Endothelial cell of umbilical vein (primary cell): Measurements from ENCODE around the gene ERAP2. TPM values are rescaled to one million over a fixed set of nuclear protein-coding genes. Genes with fewer than 3 reads are reported as not detected.

Experiments
- BruUV-seq: library from RNA; stranded (reverse); fragments of 400-500 nt; replicated peaks from 2 replicates; lab custom pipeline; 2021; lab: Mats Ljungman, UMichigan
- CTCF ChIA-PET: fragments of 300-600, 350-600 bp; sonication (Branson Sonifier 250); formaldehyde crosslinking; loops from one replicate; lab custom pipeline; 2021; ENCODE audit warnings: antibody characterized with exemption, inconsistent platforms; lab: Charles Lee
- POLR2A ChIA-PET: fragments of 300-600, 350-600 bp; sonication (Branson Sonifier 250); formaldehyde crosslinking; loops from one replicate; lab custom pipeline; 2021; ENCODE audit warnings: antibody characterized with exemption, inconsistent platforms; lab: Charles Lee
- DNase-seq: peaks from one replicate; pipeline ENCODE4 v3.0.0-alpha.2; 2011; ENCODE audit warnings: low read depth, low spot score
- FAIRE-seq: peaks from 2 replicates; lab custom pipeline; 2011; peaks lifted over from hg19 to GRCh38; lab: Jason Lieb, UNC
- H2AFZ ChIP-seq: 2 replicates; pipeline ENCODE4 v1.6.0; 2012; ENCODE audit warnings: low read depth, low read length, control low read depth, inconsistent platforms
- H3K27ac ChIP-seq: 2 replicates; pipeline ENCODE4 v1.5.1; 2011; ENCODE audit warnings: low read depth, mild to moderate bottlenecking, control low read depth, low read length, moderate library complexity; ENCODE audit not compliant: insufficient read depth
- H3K27me3 ChIP-seq, 2 experiments: 2 replicates each; pipeline versions ENCODE4 v1.6.0 to v1.6.1; 2011; ENCODE audit warnings: low read length in 2 of 2, mixed read lengths in 1 of 2; ENCODE audit not compliant: control insufficient read depth in 2 of 2, insufficient read depth in 2 of 2
- H3K36me3 ChIP-seq, 2 experiments: 2 replicates in 1 of 2; 3 replicates in 1 of 2; pipeline ENCODE4 v1.5.1; 2011; ENCODE audit warnings: low read length in 2 of 2, mild to moderate bottlenecking in 1 of 2, moderate library complexity in 1 of 2; ENCODE audit not compliant: control insufficient read depth in 2 of 2, insufficient read depth in 2 of 2; ENCODE audit errors: extremely low read depth in 1 of 2
- H3K4me1 ChIP-seq: 3 replicates; pipeline ENCODE4 v1.5.1; 2011; ENCODE audit warnings: mild to moderate bottlenecking, low read length; ENCODE audit not compliant: control insufficient read depth, insufficient read depth; ENCODE audit errors: extremely low read depth
- H3K4me2 ChIP-seq: 2 replicates; pipeline ENCODE4 v1.6.1; 2011; ENCODE audit warnings: low read length, control low read depth, mixed read lengths; ENCODE audit not compliant: insufficient read depth
- H3K4me3 ChIP-seq, 3 experiments: fragments of 200-600 bp in 1 of 3; sonication (generic), shearing (Covaris generic) in 1 of 3; replicated peaks in 1 of 3; 2 replicates each; pipeline ENCODE4 v1.5.1; 2011 to 2016; ENCODE audit warnings: control low read depth in 3 of 3, low read length in 3 of 3, mild to moderate bottlenecking in 2 of 3, inconsistent platforms in 1 of 3, low read depth in 1 of 3, moderate library complexity in 1 of 3; ENCODE audit not compliant: insufficient read depth in 1 of 3
- H3K79me2 ChIP-seq: 2 replicates; pipeline ENCODE4 v1.6.0; 2012; ENCODE audit warnings: low read length, inconsistent platforms; ENCODE audit not compliant: control insufficient read depth, insufficient read depth
- H3K9ac ChIP-seq: replicated peaks from 2 replicates; pipeline ENCODE3; 2011; ENCODE audit warnings: low read length, control low read depth; ENCODE audit not compliant: insufficient read depth; ENCODE audit errors: extremely low read depth
- H3K9me1 ChIP-seq: replicated peaks from 3 replicates; pipeline ENCODE4 v1.6.0; 2011; ENCODE audit warnings: mild to moderate bottlenecking, low read length; ENCODE audit not compliant: control insufficient read depth, insufficient read depth; ENCODE audit errors: extremely low read depth
- H3K9me3 ChIP-seq: replicated peaks from 2 replicates; pipeline ENCODE4 v1.5.1; 2012; ENCODE audit warnings: low read length, inconsistent platforms; ENCODE audit not compliant: control insufficient read depth, insufficient read depth
- H4K20me1 ChIP-seq: replicated peaks from 2 replicates; pipeline ENCODE3; 2011; ENCODE audit warnings: mild to moderate bottlenecking, low read length; ENCODE audit not compliant: control insufficient read depth, insufficient read depth; ENCODE audit errors: extremely low read depth
- CTCF ChIP-seq, 2 donors: IDR thresholded peaks; 1 replicate in 1 of 2; 2 replicates in 1 of 2; pipeline ENCODE4 v1.5.1; 2011; ENCODE audit warnings: low read length in 2 of 2, mild to moderate bottlenecking in 2 of 2, moderate library complexity in 2 of 2, control low read depth in 1 of 2, inconsistent platforms in 1 of 2, low read depth in 1 of 2; ENCODE audit not compliant: insufficient read depth in 1 of 2; ENCODE audit errors: extremely low read depth in 1 of 2
- FOS ChIP-seq: IDR thresholded peaks from 2 replicates; pipeline ENCODE4 v1.6.1; 2011; ENCODE audit warnings: mild to moderate bottlenecking, low read length, moderate library complexity, borderline replicate concordance; ENCODE audit not compliant: insufficient read depth
- GATA2 ChIP-seq: IDR thresholded peaks from 2 replicates; pipeline ENCODE4 v1.7.0; 2011; ENCODE audit warnings: low read depth, mild to moderate bottlenecking, moderate library complexity, mixed read lengths, low read length; ENCODE audit not compliant: insufficient read length, insufficient read depth
- JUN ChIP-seq: IDR thresholded peaks from 2 replicates; pipeline ENCODE4 v1.6.1; 2011; ENCODE audit warnings: borderline replicate concordance, low read depth; ENCODE audit not compliant: insufficient read length, insufficient read depth
- MAX ChIP-seq: IDR thresholded peaks from 2 replicates; pipeline ENCODE4 v1.6.1; 2011; ENCODE audit not compliant: insufficient read depth, insufficient read length
- dilution Hi-C: fragments of 300-500 bp; cut with MboI; formaldehyde crosslinking; loops from one replicate; pipeline ENCODE4 v1.15.0; 2019; ENCODE audit warnings: low sequenced_read_pairs; ENCODE audit not compliant: extremely low pct_ligation_motif_present
- intact Hi-C: fragments of 100-400 bp; cut with micrococcal nuclease; formaldehyde crosslinking; loops from one replicate; pipeline ENCODE4 v1.10.0; 2022
- polyA plus RNA-seq, 4 experiments: library from polyadenylated mRNA; depleted of rRNA in 3 of 4; stranded (reverse) in 3 of 4; unstranded in 1 of 4; fragments of >200 nt; gene quantifications; 2 replicates each; pipeline versions ENCODE4 v1.2.1 to v1.2.3, GENCODE V29; 2011 to 2012; ENCODE audit warnings: missing spikeins in 1 of 4
- total RNA-seq: library from RNA; stranded (reverse); gene quantifications from 2 replicates; pipeline ENCODE4 v1.2.3, GENCODE V29; 2021

ERAP2 gene
- total and polyA plus RNA-seq, 2 donors (not counting 3 experiments of a cell fraction or from before 2014, with no cell fraction given) = 3.1 to 10.0 TPM

GRCh38 chr5:96843140-96843539 lies 33.2 kb upstream of the ERAP2 start:
- H3K9me3 ChIP-seq = no peaks in the 10 kb centered on the region
- no peak overlapping the region for H3K4me2 ChIP-seq
- peaks cover 10% of the 10 kb centered on the region for H3K4me1 ChIP-seq
- dilution Hi-C loops = no loop called here
- no peak for DNase-seq
- TF ChIP-seq GATA2 (no peak), FOS (no peak), JUN (no peak), MAX (no peak), CTCF (IDR thresholded peaks at IDR 0.05; ENCODE audit: extremely low read depth in 1 of 2, insufficient read depth in 1 of 2, low read depth in 1 of 2, low read length in 2 of 2) (no peak)
- ChIA-PET CTCF (no interaction called here), POLR2A (no interaction called here)
- FAIRE-seq = no peak
- H3K36me3 ChIP-seq = no peaks in the 10 kb centered on the region
- no peak overlapping the region for H3K4me3 ChIP-seq
- H2AFZ ChIP-seq = peak overlapping the region; percentile 40
- H4K20me1 ChIP-seq = no peaks in the 10 kb centered on the region
- no peaks in the 10 kb centered on the region for H3K9me1 ChIP-seq
- no peaks in the 10 kb centered on the region for H3K79me2 ChIP-seq
- intact Hi-C loops = no loop called here
- H3K27me3 ChIP-seq = no peaks in the 10 kb centered on the region
- no peak overlapping the region for H3K27ac ChIP-seq
- BruUV-seq = no TSS peak
- no peak overlapping the region for H3K9ac ChIP-seq
